ENCODE measurements around the gene AAMP.

GRCh38 chr2:218296200-218296599 is 26.3 kb upstream of the AAMP start:
- TF ChIP-seq CTCF (IDR thresholded peaks at IDR 0.05; ENCODE audit: low read length) (no peak), EZH2 (IDR thresholded peaks at IDR 0.05; ENCODE audit: borderline replicate concordance, low read length) (no peak)
